ENCODE results near the gene MAP3K9. TPM values are rescaled to one million over a fixed set of nuclear protein-coding genes. Genes with fewer than 3 reads are reported as not detected.
"Not testable (repeated sequence)": the region's sequence is repeated elsewhere in the genome, so short reads cannot be mapped to it uniquely, and the experiment has no call there.

The MAP3K9 gene
- 10 to 100 TPM; 10.6 to 13.0 TPM for total RNA-seq

DNA sequence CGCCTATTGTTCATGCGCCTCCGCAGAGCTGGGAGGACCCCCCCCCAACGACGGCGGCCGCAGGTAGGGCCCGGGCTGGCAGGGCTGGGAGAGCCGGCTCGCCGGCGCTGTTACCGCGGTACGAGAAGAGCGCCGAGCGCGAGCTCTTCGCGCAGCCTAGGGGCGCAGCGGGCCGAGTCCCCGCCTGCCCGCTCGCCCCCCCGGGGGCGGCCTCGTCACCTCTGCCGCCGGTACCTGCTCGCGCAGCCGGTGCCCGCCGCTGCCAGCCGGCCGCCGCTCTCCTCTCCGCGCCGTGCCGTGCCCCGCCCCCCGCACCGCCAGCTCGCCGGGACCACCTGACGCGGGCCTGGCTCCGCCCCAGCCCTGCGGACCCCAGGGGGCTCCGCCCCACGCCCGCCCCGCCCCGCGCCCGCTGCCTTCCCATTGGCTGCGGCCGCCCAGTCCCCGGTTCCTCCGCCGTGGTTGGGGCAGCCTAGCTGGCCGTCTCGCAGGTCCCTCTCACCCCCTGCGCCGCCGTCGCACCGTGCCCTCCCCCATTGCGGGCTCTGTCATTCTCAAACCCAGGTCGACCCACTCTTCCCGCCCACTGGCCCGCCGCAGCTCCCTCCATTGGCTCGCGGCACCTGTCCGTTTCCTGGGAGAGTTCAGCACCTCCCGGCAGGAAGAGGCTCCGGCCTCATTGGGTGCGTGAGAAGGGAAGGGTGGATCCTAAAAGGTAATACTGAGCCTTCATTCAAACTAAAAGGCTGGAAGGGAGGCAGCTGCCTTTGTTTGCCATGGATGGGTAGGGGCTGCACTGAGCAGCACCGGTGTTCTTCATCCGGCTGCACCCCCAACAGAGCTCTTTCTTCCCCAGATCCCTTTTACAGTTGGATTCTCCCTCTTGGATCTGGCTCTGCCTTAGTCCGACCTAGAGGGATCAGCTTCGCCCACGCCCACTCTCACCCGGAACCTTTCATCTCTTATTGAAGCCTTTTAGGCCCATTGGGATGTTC lies at the start of gene MAP3K9:
Gene MAP3K9 (minus strand): TSS at position 289 of the 995 bp plus-strand sequence. CDS start 342 bp downstream, outside the sequence.
- H3K36me3 ChIP-seq, result no peaks in the 10 kb centered on the region
- H3K4me1 ChIP-seq, result no peaks in the 10 kb centered on the region
- H3K4me3 ChIP-seq, result peak within 1 kb of the TSS; percentile 85
- H3K27ac ChIP-seq, result peak within 1 kb of the TSS; percentile 84
- peak within 1 kb of the TSS; percentile 61 to 77 for H3K9ac ChIP-seq (ENCODE audit: low read depth in 2 of 2, low read length in 2 of 2)
- intact Hi-C loops (cut with DNase I), result no loop called here
- DNase-seq, result peak; percentile 97
- no peaks in the 10 kb centered on the region for H3K27me3 ChIP-seq
- TF ChIP-seq, protein P1, sequence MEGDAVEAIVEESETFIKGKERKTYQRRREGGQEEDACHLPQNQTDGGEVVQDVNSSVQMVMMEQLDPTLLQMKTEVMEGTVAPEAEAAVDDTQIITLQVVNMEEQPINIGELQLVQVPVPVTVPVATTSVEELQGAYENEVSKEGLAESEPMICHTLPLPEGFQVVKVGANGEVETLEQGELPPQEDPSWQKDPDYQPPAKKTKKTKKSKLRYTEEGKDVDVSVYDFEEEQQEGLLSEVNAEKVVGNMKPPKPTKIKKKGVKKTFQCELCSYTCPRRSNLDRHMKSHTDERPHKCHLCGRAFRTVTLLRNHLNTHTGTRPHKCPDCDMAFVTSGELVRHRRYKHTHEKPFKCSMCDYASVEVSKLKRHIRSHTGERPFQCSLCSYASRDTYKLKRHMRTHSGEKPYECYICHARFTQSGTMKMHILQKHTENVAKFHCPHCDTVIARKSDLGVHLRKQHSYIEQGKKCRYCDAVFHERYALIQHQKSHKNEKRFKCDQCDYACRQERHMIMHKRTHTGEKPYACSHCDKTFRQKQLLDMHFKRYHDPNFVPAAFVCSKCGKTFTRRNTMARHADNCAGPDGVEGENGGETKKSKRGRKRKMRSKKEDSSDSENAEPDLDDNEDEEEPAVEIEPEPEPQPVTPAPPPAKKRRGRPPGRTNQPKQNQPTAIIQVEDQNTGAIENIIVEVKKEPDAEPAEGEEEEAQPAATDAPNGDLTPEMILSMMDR (IDR thresholded peaks at IDR 0.05), result no peak
- no peaks in the 10 kb centered on the region for H3K9me3 ChIP-seq

DNA sequence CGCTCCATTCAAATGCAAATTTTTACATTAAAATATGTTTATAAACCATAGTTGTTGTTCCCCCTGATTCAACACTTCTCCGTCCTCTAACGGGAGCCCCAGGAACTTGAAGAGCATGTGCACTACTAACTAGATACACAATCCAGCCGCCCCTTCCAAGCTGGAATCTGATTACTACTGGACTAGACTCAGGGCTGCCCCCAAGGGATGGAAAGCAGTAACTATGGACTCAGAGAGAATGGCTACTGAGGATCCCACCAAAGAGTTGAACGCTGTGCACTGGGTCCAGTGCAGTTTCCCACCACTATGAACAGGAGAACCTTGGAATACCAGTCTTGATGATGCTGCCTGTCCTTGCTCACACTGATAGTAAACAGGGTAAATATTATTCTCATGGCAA lies 49.3 kb upstream of the MAP3K9 start:
- Histone ChIP-seq H3K4me1 (no peaks in the 10 kb centered on the region), H3K27ac (no peak overlapping the region), H3K9me3 (no peaks in the 10 kb centered on the region), H3K27me3 (no peaks in the 10 kb centered on the region), H3K36me3 (no peaks in the 10 kb centered on the region), H3K4me3 (no peak overlapping the region), H3K9ac (ENCODE audit: low read depth in 2 of 2, low read length in 2 of 2) (no peak overlapping the region)
- no peak for DNase-seq
- intact Hi-C loops (cut with DNase I), result no loop called here
- TF ChIP-seq, protein P1 (IDR thresholded peaks at IDR 0.05), result no peak

GRCh38 chr14:70857496-70857890 lies 48.2 kb upstream of the MAP3K9 start:
- H3K9me3 ChIP-seq, result no peaks in the 10 kb centered on the region
- no peak overlapping the region for H3K4me3 ChIP-seq
- H3K36me3 ChIP-seq, result no peaks in the 10 kb centered on the region
- no peaks in the 10 kb centered on the region for H3K4me1 ChIP-seq
- intact Hi-C loops (cut with DNase I), result no loop called here
- TF ChIP-seq, protein P1 (IDR thresholded peaks at IDR 0.05), result no peak
- DNase-seq, result no peak
- no peak overlapping the region for H3K27ac ChIP-seq
- no peak overlapping the region for H3K9ac ChIP-seq (ENCODE audit: low read depth in 2 of 2, low read length in 2 of 2)
- H3K27me3 ChIP-seq, result no peaks in the 10 kb centered on the region

DNA sequence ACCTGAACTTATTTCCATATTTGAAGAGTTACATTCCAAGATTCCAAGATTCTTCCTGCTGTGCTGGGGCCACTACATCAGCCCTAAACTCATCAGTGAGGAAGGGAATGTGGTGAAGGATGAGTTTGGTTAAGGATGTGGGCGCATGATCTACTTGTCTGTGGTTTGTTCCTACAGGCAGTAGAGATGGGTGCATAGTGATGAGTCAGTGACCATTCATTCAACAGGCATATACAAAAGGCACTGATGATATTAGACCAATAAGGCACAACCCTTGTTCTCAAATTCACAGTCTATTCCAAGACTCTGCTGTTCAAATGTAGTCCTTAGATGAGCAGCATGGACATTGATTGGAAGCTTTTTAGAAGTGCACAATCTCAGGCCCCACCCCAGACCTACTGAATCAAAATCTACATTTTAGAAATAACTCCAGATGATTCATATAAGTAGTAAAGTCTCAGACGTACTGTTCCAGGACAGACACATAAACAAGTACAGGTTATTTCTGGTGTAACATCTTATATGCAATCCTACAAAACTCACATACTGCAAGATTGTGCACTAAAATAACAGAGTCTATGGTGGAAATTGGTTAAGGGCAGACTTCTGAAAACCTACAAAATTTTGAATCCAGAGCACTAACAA lies 47.7 kb upstream of the MAP3K9 start:
- no peak overlapping the region for H3K9ac ChIP-seq (ENCODE audit: low read depth in 2 of 2, low read length in 2 of 2)
- no peaks in the 10 kb centered on the region for H3K9me3 ChIP-seq
- no peak overlapping the region for H3K27ac ChIP-seq
- no peaks in the 10 kb centered on the region for H3K27me3 ChIP-seq
- intact Hi-C loops (cut with DNase I), result no loop called here
- TF ChIP-seq, protein P1 (IDR thresholded peaks at IDR 0.05), result no peak
- no peaks in the 10 kb centered on the region for H3K36me3 ChIP-seq
- H3K4me1 ChIP-seq, result no peaks in the 10 kb centered on the region
- no peak for DNase-seq
- H3K4me3 ChIP-seq, result no peak overlapping the region

- no peaks in the 10 kb centered on the region for H3K36me3 ChIP-seq
- intact Hi-C loops (cut with DNase I), result no loop called here
- TF ChIP-seq, protein P1 (IDR thresholded peaks at IDR 0.05), result no peak
- H3K9me3 ChIP-seq, result no peaks in the 10 kb centered on the region
- H3K9ac ChIP-seq (ENCODE audit: low read depth in 2 of 2, low read length in 2 of 2), result no peak overlapping the region
- H3K27ac ChIP-seq, result no peak overlapping the region
- no peaks in the 10 kb centered on the region for H3K4me1 ChIP-seq
- H3K27me3 ChIP-seq, result no peaks in the 10 kb centered on the region
- no peak for DNase-seq
- no peak overlapping the region for H3K4me3 ChIP-seq
These were observed 46.2 kb upstream of the MAP3K9 start for GRCh38 chr14:70855486-70855885.

DNA sequence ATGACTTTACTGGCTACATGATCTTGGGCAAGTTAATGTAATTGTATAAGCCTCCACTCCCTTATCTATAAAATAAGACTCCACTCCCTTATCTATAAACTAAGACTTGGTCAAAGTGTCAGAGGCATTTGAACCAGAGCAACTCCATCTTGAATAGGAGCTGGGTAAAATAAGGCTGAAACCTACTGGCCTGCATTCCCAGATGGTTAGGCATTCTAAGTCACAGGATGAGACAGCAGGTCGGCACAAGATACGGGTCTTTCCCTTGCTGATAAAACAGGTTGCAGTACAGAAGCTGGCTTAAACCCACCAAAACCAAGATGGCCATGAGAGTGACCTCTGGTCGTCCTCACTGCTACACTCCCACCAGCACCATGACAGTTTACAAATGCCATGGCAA lies 44.3 kb upstream of the MAP3K9 start:
- H3K36me3 ChIP-seq; H3K27ac ChIP-seq; H3K9ac ChIP-seq (ENCODE audit: low read depth in 2 of 2, low read length in 2 of 2); H3K27me3 ChIP-seq; H3K4me1 ChIP-seq; H3K4me3 ChIP-seq; H3K9me3 ChIP-seq; intact Hi-C loops (cut with DNase I); DNase-seq: not testable (repeated sequence)
